Fibroblast of the aortic adventitia (primary cell): ENCODE results near the gene RACK1. TPM values are rescaled to one million over a fixed set of nuclear protein-coding genes. Genes with fewer than 3 reads are reported as not detected.

Experiments
- DNase-seq: peaks from one replicate; pipeline ENCODE4 v3.0.0-alpha.2; 2010; ENCODE audit warnings: low read depth
- H3K4me3 ChIP-seq: 2 replicates; pipeline ENCODE4 v1.5.1; 2011; ENCODE audit warnings: low read depth, mild to moderate bottlenecking, control low read depth, low read length, moderate library complexity
- total RNA-seq: library from RNA; depleted of rRNA; stranded (reverse); fragments of >200 nt; gene quantifications from 2 replicates; pipeline ENCODE4 v1.2.3, GENCODE V29; 2012; ENCODE audit warnings: low replicate concordance
- TF ChIP-seq, protein P1 (sequence below): IDR thresholded peaks from 2 replicates; pipeline ENCODE4 v1.5.1; 2011; ENCODE audit warnings: mild to moderate bottlenecking, low read length, control low read depth, inconsistent platforms; ENCODE audit not compliant: insufficient read depth

RACK1 gene
- total RNA-seq, 1 donor: 4,931 TPM

DNA sequence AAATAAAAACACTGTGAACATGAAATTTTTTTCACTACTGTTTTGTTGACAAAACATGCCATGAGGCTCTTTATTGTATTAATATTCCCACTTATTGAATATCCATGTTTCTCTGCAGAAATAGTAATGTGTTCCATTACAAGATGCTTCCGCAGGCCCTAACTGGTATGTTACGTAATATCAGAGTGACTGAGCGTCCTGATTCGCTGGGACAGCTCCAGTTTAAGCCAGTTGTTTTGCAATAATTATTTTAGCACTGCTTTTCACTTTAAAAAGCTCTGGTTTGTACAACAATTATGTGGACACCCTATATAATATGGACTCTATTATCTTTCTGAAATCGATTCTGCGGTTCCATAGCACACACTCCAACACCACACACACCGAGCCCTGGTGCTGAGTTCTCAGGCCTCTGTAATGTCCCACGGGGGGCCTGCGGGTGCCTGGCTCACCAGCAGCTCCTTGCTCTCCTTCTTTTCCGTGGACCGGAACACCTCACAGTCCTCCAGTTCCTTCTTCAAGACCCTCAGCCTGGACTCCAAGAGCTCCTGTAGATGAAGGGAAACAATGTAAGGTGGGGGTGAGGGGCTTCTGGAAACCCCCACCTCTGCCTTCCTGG is 40.5 kb downstream of the RACK1 start:
- peak; percentile 63 for DNase-seq
- TF ChIP-seq, protein P1, sequence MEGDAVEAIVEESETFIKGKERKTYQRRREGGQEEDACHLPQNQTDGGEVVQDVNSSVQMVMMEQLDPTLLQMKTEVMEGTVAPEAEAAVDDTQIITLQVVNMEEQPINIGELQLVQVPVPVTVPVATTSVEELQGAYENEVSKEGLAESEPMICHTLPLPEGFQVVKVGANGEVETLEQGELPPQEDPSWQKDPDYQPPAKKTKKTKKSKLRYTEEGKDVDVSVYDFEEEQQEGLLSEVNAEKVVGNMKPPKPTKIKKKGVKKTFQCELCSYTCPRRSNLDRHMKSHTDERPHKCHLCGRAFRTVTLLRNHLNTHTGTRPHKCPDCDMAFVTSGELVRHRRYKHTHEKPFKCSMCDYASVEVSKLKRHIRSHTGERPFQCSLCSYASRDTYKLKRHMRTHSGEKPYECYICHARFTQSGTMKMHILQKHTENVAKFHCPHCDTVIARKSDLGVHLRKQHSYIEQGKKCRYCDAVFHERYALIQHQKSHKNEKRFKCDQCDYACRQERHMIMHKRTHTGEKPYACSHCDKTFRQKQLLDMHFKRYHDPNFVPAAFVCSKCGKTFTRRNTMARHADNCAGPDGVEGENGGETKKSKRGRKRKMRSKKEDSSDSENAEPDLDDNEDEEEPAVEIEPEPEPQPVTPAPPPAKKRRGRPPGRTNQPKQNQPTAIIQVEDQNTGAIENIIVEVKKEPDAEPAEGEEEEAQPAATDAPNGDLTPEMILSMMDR: no peak
- H3K4me3 ChIP-seq: no peak overlapping the region

DNA sequence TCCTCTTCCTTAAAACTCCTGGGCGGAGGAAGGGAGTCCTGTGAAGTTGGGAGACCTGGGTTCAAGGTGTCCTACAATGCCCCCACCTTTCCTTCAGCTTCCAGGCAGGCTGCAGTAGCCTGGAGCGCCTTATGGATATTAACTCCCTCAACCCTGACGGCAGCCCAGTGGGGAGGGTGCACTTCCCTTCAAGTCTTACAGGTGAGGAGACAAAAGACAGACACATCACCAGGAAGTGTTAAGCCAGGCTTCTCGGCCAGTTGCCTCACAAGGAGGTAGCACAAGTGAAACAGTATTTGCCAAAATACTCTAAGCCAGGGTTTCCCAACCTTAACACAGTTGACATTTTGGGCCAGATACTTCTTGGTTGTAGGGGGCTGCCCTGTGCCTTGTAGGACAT is 42.9 kb downstream of the RACK1 start:
- H3K4me3 ChIP-seq: no peak overlapping the region
- TF ChIP-seq, protein P1: no peak
- no peak for DNase-seq

DNA sequence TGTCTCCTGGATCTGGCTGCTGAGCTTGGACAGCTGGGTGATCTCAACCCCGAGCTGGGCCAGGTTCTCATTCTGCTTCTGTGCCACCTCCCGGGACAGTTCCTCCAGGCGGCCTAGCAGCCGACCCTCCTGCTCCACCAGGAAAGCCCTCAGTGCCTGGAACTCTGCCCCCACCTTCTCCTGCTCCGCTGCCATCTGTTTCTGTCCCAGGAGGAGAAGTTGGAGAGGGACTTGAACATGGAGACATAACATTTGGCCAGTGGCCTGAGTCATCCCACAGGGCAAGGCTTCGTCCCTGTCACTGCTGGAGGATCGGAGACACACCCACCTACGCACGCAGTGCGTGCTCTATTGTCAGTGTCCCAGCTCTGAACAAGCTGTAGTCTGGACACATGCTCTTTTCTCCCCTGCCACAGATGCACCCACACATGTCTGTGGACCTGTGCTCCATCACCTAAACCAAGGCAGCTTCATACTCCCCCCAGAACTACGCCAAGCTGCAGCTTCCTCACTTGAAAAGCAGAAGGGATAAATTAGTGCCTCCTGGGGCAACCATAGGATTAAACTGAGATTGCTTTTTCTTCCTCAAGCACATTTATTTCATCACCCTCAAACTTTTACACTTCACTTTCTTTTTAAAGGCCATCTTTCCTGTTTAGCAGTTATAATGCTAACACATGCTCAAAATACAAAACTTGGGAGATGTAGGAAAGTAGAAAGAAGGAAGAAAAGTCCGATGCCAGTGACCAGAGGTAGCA is 43.6 kb downstream of the RACK1 start:
- DNase-seq: no peak
- no peak overlapping the region for H3K4me3 ChIP-seq
- TF ChIP-seq, protein P1: no peak

DNA sequence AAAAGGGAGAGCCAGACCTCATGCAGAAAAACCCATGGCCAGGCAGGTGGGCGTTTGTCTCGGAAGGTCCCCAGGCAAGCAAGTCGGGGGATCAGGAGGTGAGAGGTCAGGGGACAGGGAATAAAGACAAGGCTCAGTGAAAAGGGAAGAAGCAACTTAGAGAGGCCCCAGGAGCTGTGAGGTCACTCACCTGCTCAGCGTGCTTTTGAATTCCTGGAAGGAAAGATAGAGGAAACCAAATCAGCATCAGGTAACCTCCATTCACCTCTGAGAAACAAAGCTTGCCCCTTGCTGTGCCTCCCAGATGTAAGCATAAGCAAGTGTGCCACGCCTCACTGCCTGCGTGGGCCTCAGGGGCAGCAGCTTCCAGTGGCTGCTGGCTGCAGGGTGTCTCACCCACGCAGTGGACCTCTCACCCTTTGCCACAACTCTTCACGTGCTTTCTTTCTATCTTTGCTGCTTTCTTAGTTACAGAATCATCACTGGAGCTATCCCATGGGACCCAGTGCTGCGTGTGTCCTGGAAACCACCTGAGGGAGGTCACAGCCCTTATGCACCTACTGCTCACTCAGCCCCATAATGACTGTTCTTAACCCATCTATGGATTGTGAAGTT is 44.7 kb downstream of the RACK1 start:
- TF ChIP-seq, protein P1: no peak
- no peak overlapping the region for H3K4me3 ChIP-seq
- no peak for DNase-seq

DNA sequence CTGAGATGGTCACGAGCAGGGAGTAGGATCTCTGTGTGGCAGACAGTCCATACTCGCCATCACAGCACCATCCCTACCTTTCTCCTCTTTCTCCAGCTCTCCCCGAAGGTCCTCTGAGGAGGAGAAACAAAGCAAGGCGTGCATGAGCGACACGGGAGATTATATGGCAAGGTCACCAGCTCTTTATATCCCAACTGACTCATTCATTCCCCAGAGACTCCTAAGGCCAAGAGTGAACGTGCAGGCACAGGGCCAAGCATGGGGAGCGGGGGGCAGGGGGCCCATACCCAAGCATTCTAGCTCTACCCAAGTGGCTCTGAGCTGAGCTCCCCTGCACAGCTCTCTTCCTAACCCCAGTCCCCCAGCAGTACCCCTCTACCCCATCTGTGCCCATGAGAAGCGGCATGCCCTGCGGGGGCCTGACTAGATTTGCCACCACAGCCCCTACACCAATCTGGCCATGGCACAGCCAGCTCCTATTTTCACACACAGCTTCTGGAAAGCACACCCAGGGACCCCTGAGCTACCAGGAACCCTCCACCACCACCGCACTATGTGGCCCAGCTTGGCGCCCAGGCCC is 45.5 kb downstream of the RACK1 start:
- no peak for DNase-seq
- H3K4me3 ChIP-seq: no peak overlapping the region
- TF ChIP-seq, protein P1: no peak

DNA sequence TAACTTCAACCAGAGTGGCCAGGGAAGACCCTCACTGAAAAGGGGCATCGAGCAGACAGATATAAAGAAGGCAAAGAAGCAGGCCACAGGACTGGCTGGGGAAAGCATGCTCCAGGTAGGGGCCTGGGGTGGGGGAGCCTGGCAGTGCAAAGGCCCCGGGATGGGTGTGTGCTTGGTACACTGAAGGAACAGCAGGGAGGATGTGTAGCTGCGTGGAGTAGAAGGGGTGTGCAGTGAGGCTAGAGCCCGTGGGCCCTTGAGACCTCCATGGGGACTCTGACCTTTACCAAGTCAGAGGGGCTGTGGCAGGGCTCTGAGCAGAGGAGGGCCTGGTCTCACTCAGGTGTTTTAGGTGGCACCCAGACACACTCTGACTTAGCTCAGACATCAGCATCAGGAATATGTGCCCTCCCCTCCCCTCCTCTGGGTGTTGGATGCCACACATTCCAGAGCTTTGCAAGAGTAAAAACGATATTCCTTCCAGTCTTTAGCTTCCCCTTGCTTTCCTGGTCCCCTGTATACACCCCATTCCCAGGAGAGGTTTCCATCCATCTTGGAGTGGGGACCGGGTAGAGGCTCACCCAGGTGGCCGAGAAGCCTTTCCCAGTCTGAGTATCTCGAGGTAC is 46.3 kb downstream of the RACK1 start:
- DNase-seq: no peak
- TF ChIP-seq, protein P1: no peak
- H3K4me3 ChIP-seq: no peak overlapping the region
